ENCODE data around the gene CDK10.
"Not testable (repeated sequence)": the region's sequence is repeated elsewhere in the genome, so short reads cannot be mapped to it uniquely, and the experiment has no call there.

CDK10 gene

DNA sequence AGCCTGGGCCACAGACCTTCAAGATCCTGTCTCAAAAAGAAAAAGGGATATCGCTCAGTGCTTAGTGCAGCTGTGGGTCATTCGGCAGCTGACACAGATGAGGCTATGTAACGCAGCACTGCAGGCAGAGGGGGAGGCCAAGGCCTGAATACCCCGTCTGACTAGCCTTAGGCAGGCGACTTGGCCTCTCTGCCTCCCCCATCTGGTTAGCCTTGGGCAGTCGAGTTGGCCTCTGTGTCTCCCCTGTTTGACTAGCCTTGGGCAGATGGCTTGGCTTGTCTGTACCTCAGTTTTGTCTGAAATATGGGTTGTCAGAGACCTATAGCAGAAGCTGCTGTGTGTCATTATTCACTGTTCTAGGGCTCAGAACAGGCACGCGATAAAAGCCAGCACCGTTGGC is 18.9 kb upstream of the CDK10 start:
- peaks cover 18% of the 10 kb centered on the region for H3K9me3 ChIP-seq
- peaks cover 40% of the 10 kb centered on the region for H3K36me3 ChIP-seq
- H3K4me1 ChIP-seq = peaks cover 21% of the 10 kb centered on the region
- H3K9ac ChIP-seq = no peak overlapping the region; the same call in 1 of the 2 replicates
- peak overlapping the region; percentile 74 for H3K4me2 ChIP-seq
- H3K4me3 ChIP-seq = no peak overlapping the region
- no peak overlapping the region for H3K27ac ChIP-seq
- TF ChIP-seq Cebpa-rat (IDR thresholded peaks at IDR 0.05) = no peak
- no peaks in the 10 kb centered on the region for H3K27me3 ChIP-seq
- no peaks in the 10 kb centered on the region for H4K20me1 ChIP-seq

DNA sequence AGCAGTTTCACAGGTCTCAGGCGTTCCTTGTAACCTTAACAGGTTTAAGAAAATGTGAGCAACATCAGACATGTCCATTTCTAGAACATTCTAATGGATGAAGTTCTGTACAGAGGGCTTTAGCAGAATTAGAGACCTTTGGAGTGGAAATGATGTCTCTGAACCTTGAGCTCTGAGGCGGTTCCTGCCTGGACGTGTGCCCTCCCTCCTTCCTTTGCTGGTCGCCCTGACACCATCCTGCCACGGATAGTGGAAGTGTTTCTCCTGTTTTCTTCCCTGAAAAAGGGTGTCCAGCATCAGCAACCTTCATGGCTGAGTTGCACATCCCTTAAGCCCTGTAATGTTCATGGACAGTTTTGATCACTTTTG is 17.7 kb upstream of the CDK10 start:
- Histone ChIP-seq H3K27me3 (no peaks in the 10 kb centered on the region), H3K9me3 (peaks cover 18% of the 10 kb centered on the region), H3K36me3 (peaks cover 28% of the 10 kb centered on the region), H3K4me1 (peaks cover 21% of the 10 kb centered on the region), H3K4me3 (0 out of 2 replicates have a peak overlapping the region, but pooled peaks have one; percentile 22), H3K27ac (peak overlapping the region; percentile 49; the same call in 1 of the 2 replicates), H3K4me2 (peak overlapping the region; percentile 74), H4K20me1 (no peaks in the 10 kb centered on the region), H3K9ac (peak overlapping the region; percentile 50)
- no peak for TF ChIP-seq Cebpa-rat (IDR thresholded peaks at IDR 0.05)

DNA sequence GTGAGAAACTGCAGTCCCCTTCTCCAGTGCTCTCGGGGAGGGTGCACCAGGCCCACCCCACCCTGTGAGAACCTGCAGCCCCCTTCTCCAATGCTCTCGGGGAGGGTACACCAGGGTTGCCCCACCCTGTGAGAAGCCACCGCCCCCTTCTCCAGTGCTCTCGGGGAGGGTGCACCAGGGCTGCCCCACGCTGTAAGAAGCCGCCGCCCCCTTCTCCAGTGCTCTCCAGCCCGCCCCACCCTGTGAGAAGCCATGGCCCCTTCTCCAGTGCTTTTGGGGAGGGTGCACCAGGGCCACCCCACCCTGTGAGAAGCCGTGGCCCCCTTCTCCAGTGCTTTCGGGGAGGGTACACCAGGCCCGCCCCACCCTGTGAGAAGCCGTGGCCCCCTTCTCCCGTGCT is 16.7 kb upstream of the CDK10 start:
- H3K4me3 ChIP-seq = no peak overlapping the region
- no peak overlapping the region for H3K9ac ChIP-seq
- H3K36me3 ChIP-seq = peaks cover 20% of the 10 kb centered on the region
- H3K27me3 ChIP-seq = no peaks in the 10 kb centered on the region
- H4K20me1 ChIP-seq = no peaks in the 10 kb centered on the region
- peaks cover 21% of the 10 kb centered on the region for H3K4me1 ChIP-seq
- no peak for TF ChIP-seq Cebpa-rat (IDR thresholded peaks at IDR 0.05)
- no peak overlapping the region for H3K27ac ChIP-seq
- peaks cover 19% of the 10 kb centered on the region for H3K9me3 ChIP-seq
- H3K4me2 ChIP-seq = no peak overlapping the region

DNA sequence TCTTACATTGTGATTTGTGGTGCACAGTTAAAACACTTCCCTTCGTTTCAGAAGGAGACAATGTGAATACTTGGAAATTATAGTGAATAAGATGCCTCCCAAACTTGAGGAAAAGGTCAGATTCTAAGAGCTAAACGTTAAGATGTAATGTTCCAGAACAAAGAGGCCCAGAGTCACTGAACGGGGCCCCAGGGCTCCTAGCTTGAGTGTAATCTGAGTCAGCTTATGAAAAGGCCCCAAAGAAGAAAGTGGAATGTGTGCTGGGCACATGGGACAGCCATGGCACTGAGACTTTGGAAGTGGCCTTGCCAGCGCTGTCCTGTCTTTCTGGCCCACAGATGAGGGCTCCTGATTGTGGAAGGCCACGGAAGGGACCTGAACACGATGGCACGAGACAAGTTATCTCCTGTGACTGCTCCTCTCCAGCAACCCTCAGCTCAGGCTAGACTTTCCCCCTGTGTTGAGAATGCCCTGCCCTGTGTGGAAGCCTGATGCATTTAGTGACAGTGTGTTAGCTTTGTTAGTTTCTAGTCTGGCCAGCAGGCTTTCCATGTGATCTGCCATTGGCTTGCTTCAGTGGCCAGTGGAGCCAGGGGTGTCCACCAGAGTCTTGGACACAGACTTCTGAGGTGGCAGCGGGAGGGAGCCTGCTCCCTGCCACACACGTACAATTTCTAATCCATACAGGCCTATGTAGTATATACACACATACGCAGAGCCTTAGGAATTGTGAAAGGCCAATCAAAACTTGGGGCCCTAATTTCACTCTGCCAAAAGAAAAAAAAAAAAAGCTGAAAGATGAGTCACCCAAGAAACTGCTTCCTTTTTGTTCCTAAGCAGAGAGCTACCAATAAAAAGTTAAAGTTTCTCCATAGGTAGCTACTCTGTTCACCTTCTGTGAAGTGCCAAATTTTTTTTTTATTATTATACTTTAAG is 15.7 kb upstream of the CDK10 start:
- no peaks in the 10 kb centered on the region for H3K27me3 ChIP-seq
- H3K4me2 ChIP-seq = no peak overlapping the region
- no peak overlapping the region for H3K27ac ChIP-seq
- H3K9me3 ChIP-seq = peaks cover 21% of the 10 kb centered on the region
- H3K36me3 ChIP-seq = peaks cover 14% of the 10 kb centered on the region
- H3K4me3 ChIP-seq = no peak overlapping the region
- no peak overlapping the region for H3K9ac ChIP-seq
- no peaks in the 10 kb centered on the region for H4K20me1 ChIP-seq
- peaks cover 21% of the 10 kb centered on the region for H3K4me1 ChIP-seq
- no peak for TF ChIP-seq Cebpa-rat (IDR thresholded peaks at IDR 0.05)

DNA sequence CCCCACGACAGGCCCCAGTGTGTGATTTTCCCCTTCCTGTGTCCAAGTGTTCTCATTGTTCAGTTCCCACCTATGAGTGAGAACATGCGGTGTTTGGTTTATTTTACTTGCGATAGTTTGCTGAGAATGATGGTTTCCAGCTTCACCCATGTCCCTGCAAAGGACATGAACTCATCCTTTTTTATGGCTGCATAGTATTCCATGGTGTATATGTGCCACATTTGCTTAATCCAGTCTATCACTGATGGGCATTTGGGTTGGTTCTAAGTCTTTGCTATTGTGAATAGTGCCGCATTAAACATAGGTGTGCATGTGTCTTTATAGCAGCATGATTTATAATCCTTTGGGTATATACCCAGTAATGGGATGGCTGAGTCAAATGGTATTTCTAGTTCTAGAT is 14.9 kb upstream of the CDK10 start:
- H4K20me1 ChIP-seq, H3K4me3 ChIP-seq, H3K4me2 ChIP-seq, H3K27ac ChIP-seq, H3K36me3 ChIP-seq, H3K9ac ChIP-seq, H3K27me3 ChIP-seq: not testable (repeated sequence)
- Histone ChIP-seq H3K9me3 (peaks cover 21% of the 10 kb centered on the region), H3K4me1 (peaks cover 21% of the 10 kb centered on the region)

DNA sequence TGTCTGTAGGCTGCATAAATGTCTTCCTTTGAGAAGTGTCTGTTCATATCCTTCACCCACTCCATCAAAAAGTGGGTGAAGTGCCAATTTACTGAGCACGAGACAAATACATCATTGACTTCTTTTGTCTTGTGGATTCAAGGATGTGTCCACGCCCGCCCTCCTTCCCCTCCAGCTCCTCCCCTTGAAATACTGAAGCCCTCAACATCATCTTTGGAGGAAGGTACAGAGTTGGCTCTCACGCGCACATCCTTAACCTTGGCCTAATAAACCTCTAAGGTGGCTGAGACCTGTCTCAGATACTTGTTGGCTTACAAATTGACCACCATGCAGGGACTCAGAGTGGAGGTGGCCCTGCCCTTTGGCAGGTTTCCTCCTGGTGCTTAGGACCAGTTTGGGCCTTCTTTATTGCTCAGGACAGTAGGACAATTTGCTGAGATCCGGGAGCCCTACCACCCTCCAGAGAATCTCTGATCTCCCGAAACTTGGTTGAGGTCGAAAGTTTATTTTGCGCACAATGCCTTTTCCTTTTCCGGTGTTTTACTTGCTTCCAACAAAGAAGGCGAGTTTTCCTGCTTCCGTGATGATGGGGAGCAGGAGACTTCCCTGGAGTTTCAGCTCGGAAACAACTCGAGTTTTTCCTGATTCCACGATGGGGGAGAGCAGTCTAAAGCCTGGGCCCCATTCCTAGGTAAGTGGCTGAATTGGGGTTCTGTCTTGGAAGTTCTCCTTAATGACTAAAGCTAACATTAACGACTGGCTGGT is 14.1 kb upstream of the CDK10 start:
- H3K9ac ChIP-seq = no peak overlapping the region
- H3K4me3 ChIP-seq = no peak overlapping the region
- peaks cover 4% of the 10 kb centered on the region; the same call in 1 of the 2 replicates for H3K36me3 ChIP-seq
- H3K27me3 ChIP-seq = no peaks in the 10 kb centered on the region
- H3K27ac ChIP-seq = no peak overlapping the region
- H3K4me2 ChIP-seq = no peak overlapping the region
- no peak for TF ChIP-seq Cebpa-rat (IDR thresholded peaks at IDR 0.05)
- no peaks in the 10 kb centered on the region for H4K20me1 ChIP-seq
- H3K4me1 ChIP-seq = peaks cover 20% of the 10 kb centered on the region
- H3K9me3 ChIP-seq = peaks cover 25% of the 10 kb centered on the region

DNA sequence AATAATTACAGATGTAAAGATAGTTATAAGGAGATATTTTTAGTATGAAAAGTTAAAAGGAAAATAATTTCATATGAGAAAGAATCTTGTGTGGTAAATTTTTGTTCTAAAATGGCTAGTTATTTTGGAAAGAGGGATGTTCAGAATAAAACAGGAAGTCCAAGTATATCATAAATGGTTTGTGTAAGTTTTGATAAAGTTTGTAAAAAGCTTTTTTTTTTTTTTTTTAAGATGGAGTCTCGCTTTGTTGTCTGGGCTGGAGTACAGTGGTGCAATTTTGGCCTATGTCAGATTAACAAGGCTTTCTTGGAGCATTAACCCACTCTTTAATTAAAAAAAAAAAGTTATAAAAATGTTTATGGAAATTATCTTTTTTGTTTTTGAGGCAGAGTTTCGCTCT is 8.2 kb upstream of the CDK10 start:
- Histone ChIP-seq H3K9me3 (peaks cover 71% of the 10 kb centered on the region), H3K27me3 (no peaks in the 10 kb centered on the region), H3K4me2 (no peak overlapping the region), H3K4me3 (no peak overlapping the region), H3K36me3 (peaks cover 34% of the 10 kb centered on the region), H4K20me1 (no peaks in the 10 kb centered on the region), H3K27ac (no peak overlapping the region), H3K4me1 (no peaks in the 10 kb centered on the region), H3K9ac (no peak overlapping the region)
- no peak for TF ChIP-seq Cebpa-rat (IDR thresholded peaks at IDR 0.05)

DNA sequence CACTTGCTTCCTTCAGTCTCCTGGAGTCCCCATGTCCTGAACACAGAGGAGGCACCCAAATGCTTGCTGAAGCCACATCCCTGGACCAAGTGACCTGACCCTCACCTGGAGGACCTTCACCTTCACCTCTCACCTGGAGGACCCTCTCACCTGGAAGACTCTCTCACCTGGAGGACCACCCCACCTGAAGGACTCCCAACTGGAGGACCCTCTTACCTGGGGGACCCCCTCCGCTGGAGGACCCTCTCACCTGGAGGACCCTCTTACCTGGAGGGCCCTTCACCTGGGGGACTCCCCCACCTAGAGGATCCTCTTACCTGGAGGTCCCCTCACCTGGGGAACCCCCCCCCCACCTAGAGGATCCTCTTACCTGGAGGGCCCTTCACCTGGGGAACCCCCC is 573 bp upstream of the CDK10 start:
- no peak overlapping the region for H3K27ac ChIP-seq
- H3K4me3 ChIP-seq = no peak overlapping the region
- H3K9me3 ChIP-seq = peaks cover 36% of the 10 kb centered on the region
- no peaks in the 10 kb centered on the region for H3K27me3 ChIP-seq
- peaks cover 24% of the 10 kb centered on the region for H3K4me1 ChIP-seq
- H3K9ac ChIP-seq = no peak overlapping the region
- peaks cover 4% of the 10 kb centered on the region; the same call in 1 of the 2 replicates for H4K20me1 ChIP-seq
- H3K36me3 ChIP-seq = peaks cover 57% of the 10 kb centered on the region
- peak overlapping the region; percentile 92; the same call in 1 of the 2 replicates for H3K4me2 ChIP-seq
- no peak for TF ChIP-seq Cebpa-rat (IDR thresholded peaks at IDR 0.05)

DNA sequence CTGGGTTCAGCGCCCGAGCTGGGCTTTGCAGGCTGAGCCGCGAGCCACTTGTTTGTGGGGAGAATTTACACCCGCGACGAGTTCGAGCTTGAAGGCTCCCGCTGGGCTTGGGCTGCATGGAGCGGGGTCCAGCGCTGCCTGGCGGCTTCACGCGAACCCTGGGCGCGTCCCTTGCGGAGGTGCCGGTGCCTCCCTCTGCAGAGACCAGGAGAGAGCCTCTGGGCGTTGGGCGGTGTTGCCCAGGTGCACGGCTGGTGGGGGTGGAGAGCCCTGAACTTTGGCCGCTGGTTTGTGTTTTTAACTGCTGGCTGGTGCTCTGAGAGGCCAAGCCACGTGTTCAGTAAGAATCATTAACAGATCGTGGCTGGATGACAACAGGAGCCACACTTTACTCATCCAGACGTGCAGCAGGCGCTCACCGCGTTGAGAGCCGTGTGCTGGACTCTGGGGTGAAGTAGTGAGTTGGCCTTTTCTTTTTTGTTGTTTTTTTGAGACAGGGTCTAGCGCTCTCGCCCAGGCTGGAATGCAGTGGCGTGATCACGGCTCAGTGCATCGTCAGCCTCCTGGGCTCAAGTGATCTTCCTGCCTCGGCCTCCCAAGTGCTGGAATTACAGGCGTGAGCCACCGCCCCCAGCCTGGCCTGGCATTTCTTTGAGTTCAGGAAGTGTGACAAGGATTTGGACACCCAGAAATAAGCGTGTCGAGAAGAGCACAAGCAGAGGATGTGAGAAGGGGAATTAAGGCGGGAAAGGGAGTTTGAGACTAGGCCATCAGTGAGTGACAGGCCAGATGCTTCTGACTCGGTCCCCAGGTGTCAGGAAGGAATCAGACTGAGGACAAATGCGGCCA is 827 bp downstream of the CDK10 start:
- Histone ChIP-seq H3K27me3 (no peaks in the 10 kb centered on the region), H4K20me1 (peaks cover 4% of the 10 kb centered on the region; the same call in 1 of the 2 replicates), H3K4me3 (peak overlapping the region; percentile 74), H3K9me3 (peaks cover 30% of the 10 kb centered on the region), H3K27ac (peak overlapping the region; percentile 91), H3K36me3 (peaks cover 68% of the 10 kb centered on the region), H3K9ac (peak overlapping the region; percentile 86), H3K4me2 (peak overlapping the region; percentile 92), H3K4me1 (peaks cover 37% of the 10 kb centered on the region)
- TF ChIP-seq Cebpa-rat (IDR thresholded peaks at IDR 0.05) = no peak

Measured in BLaER1 (cell line).